Dermis lymphatic vessel endothelial cell (primary cell): Measurements from ENCODE around the gene VSIG1. TPM values are rescaled to one million over a fixed set of nuclear protein-coding genes. Genes with fewer than 3 reads are reported as not detected.

Source experiments
- total RNA-seq: library from RNA; depleted of rRNA; stranded (reverse); fragments of >200 nt; gene quantifications from 2 replicates; pipeline ENCODE4 v1.2.1, GENCODE V29; 2014

The VSIG1 gene
- 0.09 and 0.33 TPM in 2 replicates for total RNA-seq

DNA sequence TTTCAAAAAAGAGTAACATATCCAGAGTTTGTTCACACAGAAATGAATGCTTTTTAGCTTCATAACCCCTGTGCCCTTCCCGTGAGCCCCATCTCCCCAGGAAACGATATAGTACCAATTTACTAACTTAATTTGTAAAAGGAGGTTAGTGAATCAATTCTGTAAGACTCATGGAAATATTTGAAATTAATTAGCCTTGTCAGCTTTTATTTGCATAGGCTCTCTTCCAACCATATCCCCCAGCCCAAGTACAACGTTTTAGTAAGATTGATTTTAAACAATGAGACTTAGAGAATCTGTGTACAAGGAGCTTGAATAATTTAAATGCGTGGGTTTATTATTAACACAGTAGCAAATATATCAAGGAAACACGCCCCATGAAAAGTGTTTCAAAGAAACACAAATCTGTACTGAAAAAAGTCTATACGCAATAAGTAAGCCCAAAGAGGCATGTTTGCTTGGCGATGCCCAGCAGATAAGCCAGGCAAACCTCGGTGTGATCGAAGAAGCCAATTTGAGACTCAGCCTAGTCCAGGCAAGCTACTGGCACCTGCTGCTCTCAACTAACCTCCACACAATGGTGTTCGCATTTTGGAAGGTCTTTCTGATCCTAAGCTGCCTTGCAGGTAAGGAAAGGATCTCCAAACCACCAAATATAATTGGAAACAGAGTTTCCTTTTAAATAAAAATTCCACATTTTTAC, at the start of gene VSIG1:
TSS of gene VSIG1 (plus strand) at position 512 of the 703 bp plus-strand sequence. CDS start at position 578, 66 bp downstream.

DNA sequence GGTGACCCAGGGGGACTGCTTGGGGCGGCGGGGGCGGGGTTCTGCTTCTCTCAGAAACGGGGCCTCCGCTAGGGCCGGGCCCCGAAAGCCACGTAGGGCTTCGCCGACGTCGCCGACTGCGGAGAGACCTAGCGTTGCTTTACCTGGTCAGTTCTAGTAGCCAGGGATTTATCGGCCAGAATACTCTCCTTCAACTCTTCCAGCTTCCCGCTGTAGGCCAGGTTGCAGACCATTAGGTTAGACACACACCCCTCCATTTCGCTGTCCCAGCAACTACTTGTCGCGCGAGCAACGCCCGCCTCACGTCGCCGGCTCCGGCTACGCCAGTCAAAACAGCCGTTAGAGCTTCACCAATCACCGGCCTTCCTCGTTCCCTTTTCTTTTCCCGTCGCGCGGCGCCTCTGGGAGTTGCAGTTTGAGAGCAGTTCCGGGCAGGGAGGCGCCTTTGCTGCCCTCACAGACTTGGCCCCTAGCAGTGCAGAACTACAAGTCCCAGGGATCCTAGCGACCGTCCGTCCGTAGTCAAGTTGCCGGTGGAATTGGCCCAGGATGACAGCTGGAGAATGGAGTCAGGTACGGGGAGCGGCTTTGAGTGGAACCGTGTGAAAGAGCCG, 46.5 kb downstream of the VSIG1 start, which contains the start of the genes ATG4A and PSMD10:
TSS of gene ATG4A (plus strand) at position 515 of the 614 bp plus-strand sequence. CDS start at position 564, 49 bp downstream.
TSS of gene PSMD10 (minus strand) at position 279 of the 614 bp plus-strand sequence. CDS start at position 257, 22 bp downstream.

Other genes with a start within 250 kb of the VSIG1 start
- gene MID2, start 219.2 kb upstream of the VSIG1 start, total RNA-seq, result 32.5 and 53.3 TPM in 2 replicates
- gene TEX13B, start 62.7 kb upstream of the VSIG1 start, total RNA-seq, result not detected in 2 replicates
- gene PSMD10, start 46.5 kb downstream of the VSIG1 start, total RNA-seq, result 46.8 and 66.8 TPM in 2 replicates
- 9.4 and 9.5 TPM in 2 replicates for gene ATG4A, start 46.7 kb downstream of the VSIG1 start, total RNA-seq